Right lobe of liver (tissue), 4 donors: Measurements from ENCODE around the gene RCL1.

Experiments
- POLR2A ChIP-seq: fragments of 450-650 bp; IDR thresholded peaks from one replicate; pipeline ENCODE4 v1.6.1; 2017; ENCODE audit warnings: antibody characterized with exemption, mild to moderate bottlenecking
- TF ChIP-seq, protein P1 (sequence below), 4 donors: fragments of 200-600 bp in 3 of 4; fragments of 450-650 bp in 1 of 4; IDR thresholded peaks; one replicate each; pipeline versions ENCODE4 v1.5.1 to v1.8.0; 2016 to 2022; ENCODE audit warnings: antibody characterized with exemption in 4 of 4, mild to moderate bottlenecking in 2 of 4
- donor health status: DM: no; HTN: no; CAD: no.
- donor health status: DM: no; HTN: no; CAD: no.
- donor health status: DM: no; HTN: yes; CAD: no.

DNA sequence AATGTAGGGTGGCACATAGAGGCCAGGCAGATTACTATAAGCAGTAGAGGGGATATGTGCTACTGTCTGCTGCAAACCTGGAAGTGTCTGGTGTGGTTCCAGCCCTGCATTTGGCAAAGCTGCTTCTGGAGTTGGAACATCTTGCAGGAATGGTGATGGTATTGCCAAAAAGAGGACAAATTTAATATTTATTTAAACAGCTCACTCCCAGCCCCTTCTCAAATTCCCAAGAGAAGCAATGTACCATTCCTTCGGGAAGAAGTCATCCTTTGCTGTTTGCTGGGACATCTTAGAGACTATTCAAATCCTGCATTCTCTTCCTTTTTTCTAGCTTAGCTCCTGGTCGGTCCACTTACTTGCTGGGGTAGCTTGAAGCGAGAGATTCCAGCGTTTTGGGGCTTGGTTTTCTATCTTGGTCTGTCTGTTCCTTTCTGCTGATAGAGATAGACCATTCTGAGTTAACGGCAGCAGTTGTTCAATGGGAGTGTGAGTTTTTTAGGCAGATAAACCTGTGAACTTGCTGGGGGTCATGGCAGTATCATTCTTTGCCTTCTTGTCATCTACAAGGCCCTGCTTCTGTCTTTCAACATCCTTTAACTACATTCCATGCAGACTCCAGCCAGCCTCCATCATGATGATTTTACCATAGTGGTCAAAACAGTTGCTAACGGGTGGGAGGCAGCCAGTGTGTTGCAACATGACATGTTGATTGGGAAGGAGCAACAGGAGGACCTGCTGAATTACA, 69.9 kb downstream of the RCL1 start:
- TF ChIP-seq, protein P1, sequence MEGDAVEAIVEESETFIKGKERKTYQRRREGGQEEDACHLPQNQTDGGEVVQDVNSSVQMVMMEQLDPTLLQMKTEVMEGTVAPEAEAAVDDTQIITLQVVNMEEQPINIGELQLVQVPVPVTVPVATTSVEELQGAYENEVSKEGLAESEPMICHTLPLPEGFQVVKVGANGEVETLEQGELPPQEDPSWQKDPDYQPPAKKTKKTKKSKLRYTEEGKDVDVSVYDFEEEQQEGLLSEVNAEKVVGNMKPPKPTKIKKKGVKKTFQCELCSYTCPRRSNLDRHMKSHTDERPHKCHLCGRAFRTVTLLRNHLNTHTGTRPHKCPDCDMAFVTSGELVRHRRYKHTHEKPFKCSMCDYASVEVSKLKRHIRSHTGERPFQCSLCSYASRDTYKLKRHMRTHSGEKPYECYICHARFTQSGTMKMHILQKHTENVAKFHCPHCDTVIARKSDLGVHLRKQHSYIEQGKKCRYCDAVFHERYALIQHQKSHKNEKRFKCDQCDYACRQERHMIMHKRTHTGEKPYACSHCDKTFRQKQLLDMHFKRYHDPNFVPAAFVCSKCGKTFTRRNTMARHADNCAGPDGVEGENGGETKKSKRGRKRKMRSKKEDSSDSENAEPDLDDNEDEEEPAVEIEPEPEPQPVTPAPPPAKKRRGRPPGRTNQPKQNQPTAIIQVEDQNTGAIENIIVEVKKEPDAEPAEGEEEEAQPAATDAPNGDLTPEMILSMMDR (IDR thresholded peaks at IDR 0.05), result no peak
- TF ChIP-seq POLR2A, result no peak
